Immature natural killer cell (primary cell): ENCODE data around the gene IAPP. TPM values are rescaled to one million over a fixed set of nuclear protein-coding genes. Genes with fewer than 3 reads are reported as not detected.
"Not testable (repeated sequence)": the region's sequence is repeated elsewhere in the genome, so short reads cannot be mapped to it uniquely, and the experiment has no call there.

ENCODE experiments used
- DNase-seq, 3 donors: peaks; one replicate each; pipeline ENCODE4 v3.0.0; 2022; ENCODE audit warnings: mixed read lengths in 1 of 3
- H3K27ac Mint-ChIP-seq, 6 donors: one replicate each; pipeline ENCODE4 v1.8.0; 2020; ENCODE audit warnings: mixed read lengths in 6 of 6, mild to moderate bottlenecking in 5 of 6, inconsistent platforms in 4 of 6, moderate library complexity in 3 of 6
- H3K27me3 Mint-ChIP-seq, 3 donors: one replicate each; pipeline ENCODE4 v1.8.0; 2020 to 2021; ENCODE audit warnings: low read depth in 3 of 3, mild to moderate bottlenecking in 3 of 3, mixed read lengths in 3 of 3, moderate library complexity in 3 of 3, inconsistent platforms in 1 of 3
- H3K36me3 Mint-ChIP-seq, 3 donors: one replicate each; pipeline ENCODE4 v1.8.0; 2020; ENCODE audit warnings: mixed read lengths in 3 of 3, inconsistent platforms in 2 of 3, mild to moderate bottlenecking in 2 of 3
- H3K4me1 Mint-ChIP-seq, 2 donors: one replicate each; pipeline ENCODE4 v1.8.0; 2020; ENCODE audit warnings: inconsistent platforms in 2 of 2, mild to moderate bottlenecking in 2 of 2, mixed read lengths in 2 of 2, moderate library complexity in 1 of 2
- H3K4me3 Mint-ChIP-seq, 5 donors: one replicate each; pipeline ENCODE4 v1.8.0; 2020; ENCODE audit warnings: mild to moderate bottlenecking in 5 of 5, mixed read lengths in 5 of 5, inconsistent platforms in 3 of 5, moderate library complexity in 3 of 5
- H3K9me3 Mint-ChIP-seq, 6 donors: one replicate each; pipeline ENCODE4 v1.8.0; 2020; ENCODE audit warnings: mild to moderate bottlenecking in 6 of 6, mixed read lengths in 6 of 6, inconsistent platforms in 4 of 6, moderate library complexity in 3 of 6
- polyA plus RNA-seq, 3 donors: library from polyadenylated mRNA; unstranded; fragments of 300-500 nt; fragmentation: Illumina TruSeq; gene quantifications; one replicate each; pipeline ENCODE4 v1.2.3, GENCODE V29; 2021

IAPP gene
- polyA plus RNA-seq, 3 donors from 2014 or later = not detected

- peaks cover 0 to 16% (median 1%) of the 10 kb centered on the region in 3 donors for H3K27me3 Mint-ChIP-seq
- not testable (repeated sequence) for H3K4me3 Mint-ChIP-seq, H3K9me3 Mint-ChIP-seq, DNase-seq, H3K36me3 Mint-ChIP-seq, H3K4me1 Mint-ChIP-seq, H3K27ac Mint-ChIP-seq
Measured at GRCh38 chr12:21394828-21395626, 22.3 kb downstream of the IAPP start.

GRCh38 chr12:21413369-21414277, 40.9 kb downstream of the IAPP start:
- peaks cover 0 to 9% (median 5%) of the 10 kb centered on the region in 3 donors for H3K27me3 Mint-ChIP-seq
- DNase-seq = no peak
- no peaks in the 10 kb centered on the region for H3K4me1 Mint-ChIP-seq
- no peak overlapping the region for H3K4me3 Mint-ChIP-seq
- no peaks in the 10 kb centered on the region for H3K36me3 Mint-ChIP-seq
- no peak overlapping the region for H3K27ac Mint-ChIP-seq
- no peaks in the 10 kb centered on the region for H3K9me3 Mint-ChIP-seq

- H3K9me3 Mint-ChIP-seq = no peaks in the 10 kb centered on the region
- no peaks in the 10 kb centered on the region for H3K4me1 Mint-ChIP-seq
- no peaks in the 10 kb centered on the region for H3K36me3 Mint-ChIP-seq
- peaks cover 2 to 9% (median 3%) of the 10 kb centered on the region in 3 donors for H3K27me3 Mint-ChIP-seq
- H3K4me3 Mint-ChIP-seq = no peak overlapping the region
- DNase-seq = no peak
- no peak overlapping the region for H3K27ac Mint-ChIP-seq
Measured at GRCh38 chr12:21416511-21417121, 43.9 kb downstream of the IAPP start.

GRCh38 chr12:21418398-21418797, 45.7 kb downstream of the IAPP start:
- not testable (repeated sequence) for H3K4me3 Mint-ChIP-seq, H3K27me3 Mint-ChIP-seq, H3K36me3 Mint-ChIP-seq, DNase-seq, H3K27ac Mint-ChIP-seq, H3K9me3 Mint-ChIP-seq, H3K4me1 Mint-ChIP-seq

GRCh38 chr12:21419009-21419699, 46.5 kb downstream of the IAPP start:
- not testable (repeated sequence) for H3K4me3 Mint-ChIP-seq, H3K27ac Mint-ChIP-seq, H3K36me3 Mint-ChIP-seq, H3K27me3 Mint-ChIP-seq, H3K9me3 Mint-ChIP-seq, H3K4me1 Mint-ChIP-seq, DNase-seq

- no peak for DNase-seq
- no peaks in the 10 kb centered on the region for H3K4me1 Mint-ChIP-seq
- H3K27me3 Mint-ChIP-seq = peaks cover 0 to 4% (median 2%) of the 10 kb centered on the region in 3 donors
- H3K27ac Mint-ChIP-seq = no peak overlapping the region
- no peaks in the 10 kb centered on the region for H3K36me3 Mint-ChIP-seq
- peaks cover 0 to 2% (median 0%) of the 10 kb centered on the region in 6 donors for H3K9me3 Mint-ChIP-seq
- H3K4me3 Mint-ChIP-seq = no peak overlapping the region
Measured at GRCh38 chr12:21428241-21428640, 55.5 kb downstream of the IAPP start.

Other genes starting within 250 kb of the IAPP start
- gene SLCO1B1, start 241.7 kb upstream of the IAPP start, polyA plus RNA-seq = not detected
- not detected for gene SLCO1A2, start 38.0 kb upstream of the IAPP start, polyA plus RNA-seq
- 10 to 100 TPM; 19.3 to 28.1 (median 23.9) TPM for gene PYROXD1, start 64.8 kb downstream of the IAPP start, polyA plus RNA-seq
- 100 to 1,000 TPM in 1 of 3 donors, 10 to 100 TPM in 2; 73.7 to 101 (median 82.3) TPM for gene RECQL, start 128.7 kb downstream of the IAPP start, polyA plus RNA-seq
- 10 to 100 TPM; 15.9 to 37.7 (median 28.9) TPM for gene GOLT1B, start 128.9 kb downstream of the IAPP start, polyA plus RNA-seq
- gene SPX, start 153.4 kb downstream of the IAPP start, polyA plus RNA-seq = under 1 TPM in 1 of 3 donors, not detected in 2; 0.15 TPM
- gene GYS2, start 231.9 kb downstream of the IAPP start, polyA plus RNA-seq = not detected